SK-N-SH treated with all-trans-retinoic acid at 6 μM for 48 hours (cell line): ENCODE measurements around the gene SUPV3L1.

ENCODE experiments used
- ATAC-seq: fragments of 200-7000 bp; cut with Tn5 transposase; 3 replicates; pipeline ENCODE4 v1.9.1; 2020; ENCODE audit warnings: mild to moderate bottlenecking, moderate library complexity
- ARNTL ChIP-seq: fragments of 450-650 bp; formaldehyde crosslinking; IDR thresholded peaks from 2 replicates; pipeline ENCODE4 v1.5.0; 2020; ENCODE audit warnings: low read depth, mild to moderate bottlenecking, moderate library complexity, borderline replicate concordance
- BACH2 ChIP-seq: fragments of 250-450 bp; sonication (Bioruptor Pico); IDR thresholded peaks from 2 replicates; pipeline ENCODE4 v1.9.0; 2021; ENCODE audit warnings: mild to moderate bottlenecking, borderline replicate concordance
- CSDC2 ChIP-seq: fragments of 250-450 bp; sonication (Bioruptor Pico); IDR thresholded peaks from 2 replicates; pipeline ENCODE4 v1.5.0; 2020; ENCODE audit warnings: mild to moderate bottlenecking, moderate library complexity
- ESRRG ChIP-seq: fragments of 250-450 bp; sonication (Bioruptor Pico); IDR thresholded peaks from 2 replicates; pipeline ENCODE4 v1.6.1; 2021; ENCODE audit warnings: mild to moderate bottlenecking
- GLIS3 ChIP-seq: fragments of 250-450 bp; sonication (Bioruptor Pico); IDR thresholded peaks from 2 replicates; pipeline ENCODE4 v1.5.0; 2020; ENCODE audit warnings: mild to moderate bottlenecking, moderate library complexity
- ISL1 ChIP-seq: fragments of 250-450 bp; sonication (Bioruptor Pico); IDR thresholded peaks from 2 replicates; pipeline ENCODE4 v2.1.2; 2022; ENCODE audit warnings: mild to moderate bottlenecking, moderate library complexity
- OSR1 ChIP-seq: fragments of 250-450 bp; sonication (Bioruptor Pico); IDR thresholded peaks from 2 replicates; pipeline ENCODE4 v1.8.0; 2022; ENCODE audit warnings: moderate library complexity, mild to moderate bottlenecking, inconsistent platforms
- PPARA ChIP-seq: fragments of 250-450 bp; sonication (Bioruptor Pico); IDR thresholded peaks from 2 replicates; pipeline ENCODE4 v1.5.0; 2020; ENCODE audit warnings: mild to moderate bottlenecking, borderline replicate concordance
- RARB ChIP-seq: fragments of 250-450 bp; sonication (Bioruptor Pico); IDR thresholded peaks from 2 replicates; pipeline ENCODE4 v1.8.0; 2021; ENCODE audit warnings: mild to moderate bottlenecking, moderate library complexity
- SNAI2 ChIP-seq: fragments of 250-450 bp; sonication (Bioruptor Pico); IDR thresholded peaks from 2 replicates; pipeline ENCODE4 v1.5.0; 2020; ENCODE audit warnings: mild to moderate bottlenecking, moderate library complexity
- TCF4 ChIP-seq: fragments of 250-450 bp; sonication (Bioruptor Pico); IDR thresholded peaks from 2 replicates; pipeline ENCODE4 v1.8.0; 2021; ENCODE audit warnings: mild to moderate bottlenecking, moderate library complexity, borderline replicate concordance
- ZC3H10 ChIP-seq: fragments of 250-450 bp; sonication (Bioruptor Pico); IDR thresholded peaks from 2 replicates; pipeline ENCODE4 v1.5.1; 2021; ENCODE audit warnings: mild to moderate bottlenecking, moderate library complexity
- ZFP3 ChIP-seq: fragments of 250-450 bp; sonication (Bioruptor Pico); IDR thresholded peaks from 2 replicates; pipeline ENCODE4 v1.5.0; 2020; ENCODE audit warnings: mild to moderate bottlenecking, moderate library complexity
- ZFP30 ChIP-seq: fragments of 450-650 bp; formaldehyde crosslinking; IDR thresholded peaks from 2 replicates; pipeline ENCODE4 v1.5.0; 2022; ENCODE audit warnings: mild to moderate bottlenecking, moderate library complexity
- ZNF565 ChIP-seq: fragments of 450-650 bp; formaldehyde crosslinking; conservative IDR thresholded peaks from 2 replicates; pipeline ENCODE4 v1.5.0; 2020; ENCODE audit warnings: low read depth, mild to moderate bottlenecking, moderate library complexity
- ZNF70 ChIP-seq: fragments of 450-650 bp; formaldehyde crosslinking; IDR thresholded peaks from 2 replicates; pipeline ENCODE4 v1.5.0; 2020; ENCODE audit warnings: mild to moderate bottlenecking, moderate library complexity
- ZNF8 ChIP-seq: fragments of 450-650 bp; formaldehyde crosslinking; IDR thresholded peaks from 2 replicates; pipeline ENCODE4 v1.5.0; 2020; ENCODE audit warnings: mild to moderate bottlenecking, moderate library complexity
- TF ChIP-seq, protein P1 (sequence below): fragments of 250-450 bp; sonication (Bioruptor Pico); IDR thresholded peaks from 2 replicates; pipeline ENCODE4 v1.5.0; 2020; ENCODE audit warnings: mild to moderate bottlenecking, moderate library complexity
- TF ChIP-seq, protein P2 (sequence below): fragments of 250-450 bp; sonication (Bioruptor Pico); IDR thresholded peaks from 2 replicates; pipeline ENCODE4 v1.5.1; 2021; ENCODE audit warnings: mild to moderate bottlenecking, moderate library complexity
- TF ChIP-seq, protein P3 (sequence below): fragments of 250-450 bp; sonication (Bioruptor Pico); IDR thresholded peaks from 2 replicates; pipeline ENCODE4 v1.8.0; 2020; ENCODE audit warnings: mild to moderate bottlenecking, moderate library complexity, borderline replicate concordance
- TF ChIP-seq, protein P4 (sequence below): fragments of 250-450 bp; sonication (Bioruptor Pico); IDR thresholded peaks from 2 replicates; pipeline ENCODE4 v1.5.1; 2020; ENCODE audit warnings: low read depth, mild to moderate bottlenecking, moderate library complexity

Gene SUPV3L1

DNA sequence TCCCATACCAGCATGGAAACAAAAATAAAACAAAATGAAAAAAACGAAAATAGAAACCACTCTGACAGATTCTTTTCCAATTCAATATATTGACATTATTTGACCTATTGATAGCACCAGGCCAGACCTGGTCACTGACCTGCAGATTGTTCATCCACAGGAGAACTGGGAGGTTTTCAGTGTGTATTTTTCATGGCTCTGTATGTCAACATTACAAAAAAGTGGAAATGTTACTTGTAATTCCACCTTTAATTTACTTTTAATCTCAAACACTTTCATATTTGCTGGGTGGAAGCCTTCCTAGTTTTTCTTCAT is 43.0 kb downstream of the SUPV3L1 start:
- TF ChIP-seq ARNTL (CRISPR knock-in tag) (no peak), PPARA (CRISPR knock-in tag) (no peak), GLIS3 (CRISPR knock-in tag) (no peak), CSDC2 (CRISPR knock-in tag) (no peak), ZFP3 (CRISPR knock-in tag) (no peak), ZNF70 (CRISPR knock-in tag) (no peak), ZFP30 (CRISPR knock-in tag) (no peak), BACH2 (CRISPR knock-in tag) (no peak)
- TF ChIP-seq, protein P1, sequence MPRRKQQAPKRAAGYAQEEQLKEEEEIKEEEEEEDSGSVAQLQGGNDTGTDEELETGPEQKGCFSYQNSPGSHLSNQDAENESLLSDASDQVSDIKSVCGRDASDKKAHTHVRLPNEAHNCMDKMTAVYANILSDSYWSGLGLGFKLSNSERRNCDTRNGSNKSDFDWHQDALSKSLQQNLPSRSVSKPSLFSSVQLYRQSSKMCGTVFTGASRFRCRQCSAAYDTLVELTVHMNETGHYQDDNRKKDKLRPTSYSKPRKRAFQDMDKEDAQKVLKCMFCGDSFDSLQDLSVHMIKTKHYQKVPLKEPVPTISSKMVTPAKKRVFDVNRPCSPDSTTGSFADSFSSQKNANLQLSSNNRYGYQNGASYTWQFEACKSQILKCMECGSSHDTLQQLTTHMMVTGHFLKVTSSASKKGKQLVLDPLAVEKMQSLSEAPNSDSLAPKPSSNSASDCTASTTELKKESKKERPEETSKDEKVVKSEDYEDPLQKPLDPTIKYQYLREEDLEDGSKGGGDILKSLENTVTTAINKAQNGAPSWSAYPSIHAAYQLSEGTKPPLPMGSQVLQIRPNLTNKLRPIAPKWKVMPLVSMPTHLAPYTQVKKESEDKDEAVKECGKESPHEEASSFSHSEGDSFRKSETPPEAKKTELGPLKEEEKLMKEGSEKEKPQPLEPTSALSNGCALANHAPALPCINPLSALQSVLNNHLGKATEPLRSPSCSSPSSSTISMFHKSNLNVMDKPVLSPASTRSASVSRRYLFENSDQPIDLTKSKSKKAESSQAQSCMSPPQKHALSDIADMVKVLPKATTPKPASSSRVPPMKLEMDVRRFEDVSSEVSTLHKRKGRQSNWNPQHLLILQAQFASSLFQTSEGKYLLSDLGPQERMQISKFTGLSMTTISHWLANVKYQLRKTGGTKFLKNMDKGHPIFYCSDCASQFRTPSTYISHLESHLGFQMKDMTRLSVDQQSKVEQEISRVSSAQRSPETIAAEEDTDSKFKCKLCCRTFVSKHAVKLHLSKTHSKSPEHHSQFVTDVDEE: no peak
- no peak for ATAC-seq

DNA sequence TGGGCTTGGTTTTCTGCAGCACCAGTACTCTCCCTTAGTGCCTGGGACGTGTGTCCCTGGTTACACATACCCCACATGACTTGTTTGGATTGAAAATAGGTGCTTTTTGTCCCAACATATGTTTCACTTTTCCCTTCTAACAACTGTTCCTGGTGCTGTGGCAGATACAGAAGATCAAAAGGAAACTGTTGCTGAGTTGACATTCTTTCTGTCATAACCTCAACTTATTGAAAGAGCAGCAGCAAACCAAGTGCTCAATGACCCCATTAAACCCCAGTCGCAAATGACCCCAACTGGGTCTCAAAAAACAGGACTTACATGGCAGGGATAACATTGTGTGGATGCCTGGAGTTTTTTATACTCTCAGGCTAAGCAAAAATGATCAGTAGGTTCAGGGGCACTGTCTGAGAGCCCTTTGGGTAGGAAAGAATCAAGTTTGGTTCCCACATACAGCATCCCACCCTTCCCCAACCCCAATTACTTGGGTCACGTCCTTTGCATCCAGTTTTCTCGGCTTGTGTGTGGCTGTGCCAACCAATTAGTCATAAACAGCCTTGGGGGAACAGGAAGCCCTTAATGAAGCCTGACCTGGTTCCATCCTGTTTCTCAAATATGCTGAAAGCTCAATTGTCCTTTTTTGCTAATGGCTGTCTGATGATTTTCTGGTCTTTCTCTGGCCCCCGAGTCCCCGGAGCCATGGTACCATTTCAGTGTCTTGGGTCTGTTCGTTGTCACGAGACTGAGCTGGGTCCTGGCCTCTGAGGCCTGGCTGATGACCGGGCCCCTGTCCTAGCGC is 45.0 kb downstream of the SUPV3L1 start:
- TF ChIP-seq, protein P2, sequence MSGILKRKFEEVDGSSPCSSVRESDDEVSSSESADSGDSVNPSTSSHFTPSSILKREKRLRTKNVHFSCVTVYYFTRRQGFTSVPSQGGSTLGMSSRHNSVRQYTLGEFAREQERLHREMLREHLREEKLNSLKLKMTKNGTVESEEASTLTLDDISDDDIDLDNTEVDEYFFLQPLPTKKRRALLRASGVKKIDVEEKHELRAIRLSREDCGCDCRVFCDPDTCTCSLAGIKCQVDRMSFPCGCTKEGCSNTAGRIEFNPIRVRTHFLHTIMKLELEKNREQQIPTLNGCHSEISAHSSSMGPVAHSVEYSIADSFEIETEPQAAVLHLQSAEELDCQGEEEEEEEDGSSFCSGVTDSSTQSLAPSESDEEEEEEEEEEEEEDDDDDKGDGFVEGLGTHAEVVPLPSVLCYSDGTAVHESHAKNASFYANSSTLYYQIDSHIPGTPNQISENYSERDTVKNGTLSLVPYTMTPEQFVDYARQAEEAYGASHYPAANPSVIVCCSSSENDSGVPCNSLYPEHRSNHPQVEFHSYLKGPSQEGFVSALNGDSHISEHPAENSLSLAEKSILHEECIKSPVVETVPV (CRISPR knock-in tag): no peak
- TF ChIP-seq PPARA (CRISPR knock-in tag) (no peak), ESRRG (CRISPR knock-in tag) (no peak), ZNF70 (CRISPR knock-in tag) (no peak), RARB (no peak), ISL1 (no peak), TCF4 (no peak), OSR1 (CRISPR knock-in tag) (no peak), ZFP3 (CRISPR knock-in tag) (no peak), ARNTL (CRISPR knock-in tag) (no peak), ZNF565 (no peak), BACH2 (CRISPR knock-in tag) (no peak)
- TF ChIP-seq, protein P3, sequence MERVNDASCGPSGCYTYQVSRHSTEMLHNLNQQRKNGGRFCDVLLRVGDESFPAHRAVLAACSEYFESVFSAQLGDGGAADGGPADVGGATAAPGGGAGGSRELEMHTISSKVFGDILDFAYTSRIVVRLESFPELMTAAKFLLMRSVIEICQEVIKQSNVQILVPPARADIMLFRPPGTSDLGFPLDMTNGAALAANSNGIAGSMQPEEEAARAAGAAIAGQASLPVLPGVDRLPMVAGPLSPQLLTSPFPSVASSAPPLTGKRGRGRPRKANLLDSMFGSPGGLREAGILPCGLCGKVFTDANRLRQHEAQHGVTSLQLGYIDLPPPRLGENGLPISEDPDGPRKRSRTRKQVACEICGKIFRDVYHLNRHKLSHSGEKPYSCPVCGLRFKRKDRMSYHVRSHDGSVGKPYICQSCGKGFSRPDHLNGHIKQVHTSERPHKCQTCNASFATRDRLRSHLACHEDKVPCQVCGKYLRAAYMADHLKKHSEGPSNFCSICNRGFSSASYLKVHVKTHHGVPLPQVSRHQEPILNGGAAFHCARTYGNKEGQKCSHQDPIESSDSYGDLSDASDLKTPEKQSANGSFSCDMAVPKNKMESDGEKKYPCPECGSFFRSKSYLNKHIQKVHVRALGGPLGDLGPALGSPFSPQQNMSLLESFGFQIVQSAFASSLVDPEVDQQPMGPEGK (CRISPR knock-in tag): no peak
- TF ChIP-seq, protein P1: no peak
- TF ChIP-seq, protein P4, sequence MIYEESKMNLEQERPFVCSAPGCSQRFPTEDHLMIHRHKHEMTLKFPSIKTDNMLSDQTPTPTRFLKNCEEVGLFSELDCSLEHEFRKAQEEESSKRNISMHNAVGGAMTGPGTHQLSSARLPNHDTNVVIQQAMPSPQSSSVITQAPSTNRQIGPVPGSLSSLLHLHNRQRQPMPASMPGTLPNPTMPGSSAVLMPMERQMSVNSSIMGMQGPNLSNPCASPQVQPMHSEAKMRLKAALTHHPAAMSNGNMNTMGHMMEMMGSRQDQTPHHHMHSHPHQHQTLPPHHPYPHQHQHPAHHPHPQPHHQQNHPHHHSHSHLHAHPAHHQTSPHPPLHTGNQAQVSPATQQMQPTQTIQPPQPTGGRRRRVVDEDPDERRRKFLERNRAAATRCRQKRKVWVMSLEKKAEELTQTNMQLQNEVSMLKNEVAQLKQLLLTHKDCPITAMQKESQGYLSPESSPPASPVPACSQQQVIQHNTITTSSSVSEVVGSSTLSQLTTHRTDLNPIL (CRISPR knock-in tag): no peak
- ATAC-seq: no peak

DNA sequence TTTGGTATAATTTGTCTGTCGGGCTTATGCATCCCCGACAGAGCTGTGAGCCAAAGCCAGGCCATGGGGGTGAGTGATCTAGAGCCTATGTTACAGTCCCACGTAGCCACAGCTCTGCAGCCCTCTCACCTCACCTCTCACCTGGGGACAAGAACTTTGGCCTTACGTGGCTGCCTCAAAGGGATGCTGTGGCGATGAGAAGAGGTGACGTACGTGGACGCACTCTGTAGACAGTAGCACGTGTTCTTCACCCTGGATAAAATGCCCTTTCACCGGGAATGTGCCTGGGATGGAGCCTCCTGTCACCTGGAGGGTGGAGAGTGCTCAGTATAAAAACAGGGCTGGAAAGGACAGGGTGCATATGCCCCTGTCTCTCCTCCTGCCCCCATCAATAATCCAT is 45.6 kb downstream of the SUPV3L1 start:
- ATAC-seq: no peak
- TF ChIP-seq ZNF8 (CRISPR knock-in tag) (no peak), SNAI2 (CRISPR knock-in tag) (no peak), ZC3H10 (CRISPR knock-in tag) (no peak)
- TF ChIP-seq, all 23 proteins: peak for 0
